Stimulated activated CD8-positive, alpha-beta memory T cell treated with anti-CD3 and anti-CD28 coated beads, Interleukin-7, amount 100 ng/mL, for 48 hours (primary cell): ENCODE results near the gene KLHDC8A.
"Not testable (repeated sequence)": the region's sequence is repeated elsewhere in the genome, so short reads cannot be mapped to it uniquely, and the experiment has no call there.

ENCODE experiments used
- DNase-seq, 2 donors: peaks; one replicate each; pipeline ENCODE4 v3.0.0-alpha.2; 2020; ENCODE audit warnings: low read depth in 1 of 2; ENCODE audit errors: extremely low read depth in 1 of 2

Gene KLHDC8A

DNA sequence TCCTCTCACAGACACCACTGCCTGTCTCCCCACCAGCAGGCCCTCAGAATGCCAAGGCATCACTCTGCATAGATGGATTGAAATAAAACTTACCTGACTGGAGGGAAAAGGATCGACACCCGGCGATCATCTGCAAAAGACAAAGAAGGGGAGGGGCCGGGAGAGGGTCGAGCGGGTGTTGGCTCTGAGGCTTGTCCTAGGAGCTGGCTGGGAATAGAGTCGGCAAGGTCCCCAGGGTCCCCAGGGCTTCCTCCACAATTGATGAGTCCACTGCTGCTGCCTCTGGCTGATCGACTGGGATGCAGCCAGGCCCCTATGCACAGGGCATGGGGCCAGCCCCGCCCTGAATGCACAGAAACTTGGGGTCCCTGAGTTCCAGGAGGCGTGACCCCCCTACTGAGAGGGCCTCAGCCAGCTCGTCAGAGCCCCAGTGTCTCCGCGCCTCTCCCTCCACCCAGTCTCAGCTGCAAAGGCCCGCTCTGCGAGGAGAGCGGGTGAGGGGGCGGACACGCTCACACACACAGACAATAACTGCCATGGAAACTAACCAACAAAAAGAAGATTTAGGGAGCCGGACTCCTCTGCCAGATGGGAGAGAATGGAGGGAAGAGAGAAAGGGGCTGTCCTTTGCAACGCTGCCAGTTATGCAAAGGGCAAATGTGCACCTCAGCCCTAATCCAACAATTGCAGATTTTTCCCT is at the start of gene KLHDC8A:
Gene KLHDC8A, minus strand, starts transcription at position 483 of the 700 bp plus-strand sequence. CDS start 13,318 bp downstream, outside the sequence.
- DNase-seq = no peak

GRCh38 chr1:205406252-205406651 is 49.5 kb upstream of the KLHDC8A start:
- not testable (repeated sequence) for DNase-seq

GRCh38 chr1:205404484-205404883 is 47.8 kb upstream of the KLHDC8A start:
- DNase-seq = not testable (repeated sequence)

DNA sequence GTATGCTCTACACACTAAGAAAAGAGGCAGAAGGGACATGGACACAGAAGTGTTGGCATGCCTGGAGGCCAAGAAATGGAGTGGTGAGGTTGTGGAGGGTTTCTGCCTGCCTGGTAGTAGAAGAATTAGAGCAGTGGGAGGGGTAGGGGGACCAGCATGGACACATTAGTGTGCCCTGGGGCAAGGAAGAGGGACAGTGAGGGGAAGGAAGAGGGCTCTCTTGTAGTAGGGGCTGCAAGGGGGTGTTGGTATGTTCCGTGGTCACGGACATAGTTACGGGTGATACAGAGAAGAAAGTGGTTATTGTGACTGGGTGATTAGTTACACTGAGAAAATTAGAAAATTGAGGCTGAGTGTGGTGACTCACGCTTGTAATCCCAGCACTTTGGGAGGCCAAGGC is 41.9 kb upstream of the KLHDC8A start:
- DNase-seq = no peak

DNA sequence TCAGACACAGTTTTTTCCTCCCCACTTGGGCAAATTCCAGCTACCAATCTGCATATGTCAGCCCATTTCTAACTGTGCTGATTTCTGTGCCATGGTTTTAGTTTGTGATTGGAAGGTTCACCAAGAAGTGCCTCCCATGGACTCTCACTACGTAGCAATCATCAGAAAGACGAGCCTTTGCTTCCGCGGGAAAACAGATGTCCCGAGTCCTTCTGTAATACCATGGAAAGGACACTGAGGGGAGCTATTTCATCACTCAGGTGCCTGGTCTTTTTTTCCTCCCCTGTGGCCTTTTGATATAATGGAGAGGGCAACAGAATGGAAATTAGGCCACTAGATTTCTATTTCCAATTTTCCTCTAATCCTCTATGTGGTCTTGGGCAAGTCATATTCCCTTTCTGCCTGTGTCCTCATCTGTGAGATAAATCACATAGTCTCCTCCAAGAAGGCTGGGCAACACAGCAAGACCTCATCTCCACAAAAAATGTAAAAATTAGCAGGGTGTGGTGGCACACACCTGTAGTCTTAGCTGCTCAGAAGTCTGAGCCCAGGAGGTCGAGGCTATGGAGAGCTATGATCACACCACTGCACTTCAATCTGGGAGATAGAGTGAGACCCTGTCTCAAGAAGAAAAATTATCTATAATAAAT is 40.4 kb upstream of the KLHDC8A start:
- no peak for DNase-seq

DNA sequence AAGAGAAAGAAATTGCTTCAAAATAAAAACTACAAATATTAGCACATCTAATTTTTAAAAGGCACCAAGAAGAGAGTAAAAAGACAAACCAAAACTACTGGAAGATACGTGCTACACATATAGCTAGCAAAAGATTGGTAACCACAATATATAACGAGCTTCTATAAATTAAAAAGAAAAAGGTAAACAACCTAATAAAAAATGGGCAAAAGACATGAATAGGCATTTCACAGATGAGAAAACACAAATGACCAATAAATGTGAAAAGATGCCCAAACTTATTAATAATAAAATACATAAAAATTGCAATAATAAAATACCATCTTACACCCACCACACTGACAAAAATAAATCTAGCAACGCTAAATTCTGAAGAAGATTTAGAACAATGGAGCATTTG is 38.9 kb upstream of the KLHDC8A start:
- no peak for DNase-seq

DNA sequence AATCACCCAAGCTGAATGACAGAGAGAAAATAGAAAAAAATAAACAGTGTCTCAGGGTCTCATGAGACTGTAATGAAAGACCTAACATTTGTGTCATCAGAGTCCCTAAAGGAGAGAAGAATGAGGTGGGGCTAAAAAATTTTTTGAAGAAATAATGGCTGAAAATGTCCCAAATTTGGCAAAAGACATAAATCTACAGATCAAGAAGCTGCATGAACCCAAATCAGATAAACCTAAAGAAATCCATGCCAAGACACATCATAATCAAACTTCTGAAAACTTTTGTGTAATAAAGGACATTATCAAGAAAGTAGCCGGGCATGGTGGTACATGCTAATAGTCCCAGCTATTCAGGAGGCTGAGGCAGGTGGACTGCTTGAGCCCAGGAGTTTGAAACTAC is 35.9 kb upstream of the KLHDC8A start:
- no peak for DNase-seq

- DNase-seq = no peak
Observed at GRCh38 chr1:205391386-205391785, 34.7 kb upstream of the KLHDC8A start.

GRCh38 chr1:205387845-205388244 is 31.1 kb upstream of the KLHDC8A start:
- no peak for DNase-seq

- DNase-seq = not testable (repeated sequence)
Observed at GRCh38 chr1:205382990-205383389, 26.3 kb upstream of the KLHDC8A start.

GRCh38 chr1:205382561-205382960 is 25.8 kb upstream of the KLHDC8A start:
- no peak for DNase-seq

DNA sequence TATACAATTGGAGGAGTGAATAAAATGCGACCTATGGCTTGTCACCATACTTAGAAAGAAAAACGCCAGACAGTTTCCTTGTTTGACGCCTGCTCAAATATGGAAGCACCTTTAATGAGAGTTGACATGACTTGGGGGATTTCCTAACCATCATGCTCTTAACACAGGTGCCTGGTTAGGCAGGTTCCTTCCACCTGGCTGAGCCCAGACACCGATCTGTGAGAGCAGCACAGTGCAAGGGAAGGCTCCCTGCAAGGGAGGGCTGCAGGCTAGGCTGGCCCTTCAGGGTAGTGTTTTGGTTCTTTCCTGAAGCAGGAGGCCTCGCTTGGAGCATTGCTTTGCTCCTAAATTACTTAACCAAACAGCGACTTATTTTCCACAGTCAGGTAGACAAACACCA is 24.6 kb upstream of the KLHDC8A start:
- DNase-seq = no peak

GRCh38 chr1:205380882-205381281 is 24.2 kb upstream of the KLHDC8A start:
- DNase-seq = no peak

- DNase-seq = no peak
Observed at GRCh38 chr1:205379056-205379455, 22.3 kb upstream of the KLHDC8A start.

- DNase-seq = no peak
Observed at GRCh38 chr1:205377355-205377754, 20.6 kb upstream of the KLHDC8A start.

- DNase-seq = no peak
Observed at GRCh38 chr1:205376739-205377138, 20.0 kb upstream of the KLHDC8A start.

- no peak for DNase-seq
Observed at GRCh38 chr1:205375835-205376545, 19.3 kb upstream of the KLHDC8A start.

- DNase-seq = no peak
Observed at GRCh38 chr1:205374210-205375078, 17.7 kb upstream of the KLHDC8A start.

DNA sequence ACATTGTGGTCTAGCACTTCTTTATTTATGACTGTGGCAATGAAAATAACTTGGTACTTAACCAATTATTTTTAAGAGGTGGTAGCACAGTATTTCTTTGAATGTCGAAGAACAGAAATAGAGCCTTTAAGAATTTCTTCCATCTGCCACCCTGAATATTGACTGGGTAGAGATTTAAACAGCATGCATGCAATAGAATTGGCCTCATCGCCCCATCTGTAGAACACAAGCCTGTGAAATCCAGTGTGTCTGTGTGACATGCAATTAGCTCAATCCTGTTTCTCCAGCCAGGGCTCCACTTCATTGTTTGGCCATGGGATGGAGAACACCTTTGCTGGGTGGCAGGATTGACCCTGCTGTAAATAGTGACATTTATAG is 17.1 kb upstream of the KLHDC8A start:
- no peak for DNase-seq

GRCh38 chr1:205373022-205373797 is 16.5 kb upstream of the KLHDC8A start:
- no peak for DNase-seq
